ENCODE results near the gene THOC6.

THOC6 gene

DNA sequence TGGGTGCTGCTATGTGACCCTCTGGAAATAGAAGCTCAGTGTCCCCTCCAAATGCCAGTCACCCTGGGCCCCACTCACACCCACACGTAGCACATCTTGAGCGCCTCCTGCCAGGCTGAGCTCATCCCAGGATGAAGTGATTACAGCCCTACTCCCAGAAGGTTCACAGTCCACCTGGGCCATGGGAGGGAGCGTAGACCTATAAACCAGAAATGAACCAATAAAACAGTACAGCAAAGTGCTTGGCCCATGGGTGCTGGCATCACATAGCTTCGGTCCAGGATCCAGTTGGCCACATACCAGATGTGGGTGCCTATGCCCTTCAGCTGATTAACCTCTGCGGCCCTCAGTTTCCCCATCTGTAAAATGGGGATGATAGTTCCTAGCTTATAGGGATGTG is 15.1 kb downstream of the THOC6 start:
- Histone ChIP-seq H3K27me3 (ENCODE audit: insufficient read depth, poor library complexity, severe bottlenecking) (peaks cover 27% of the 10 kb centered on the region), H3K36me3 (ENCODE audit: low read depth) (no peaks in the 10 kb centered on the region), H3K4me3 (ENCODE audit: severe bottlenecking) (no peak overlapping the region), H3K27ac (ENCODE audit: poor library complexity, severe bottlenecking) (no peak overlapping the region), H3K9me3 (ENCODE audit: severe bottlenecking) (no peaks in the 10 kb centered on the region), H3K4me1 (ENCODE audit: insufficient read depth, poor library complexity, severe bottlenecking) (no peaks in the 10 kb centered on the region)
- TF ChIP-seq, protein P1, sequence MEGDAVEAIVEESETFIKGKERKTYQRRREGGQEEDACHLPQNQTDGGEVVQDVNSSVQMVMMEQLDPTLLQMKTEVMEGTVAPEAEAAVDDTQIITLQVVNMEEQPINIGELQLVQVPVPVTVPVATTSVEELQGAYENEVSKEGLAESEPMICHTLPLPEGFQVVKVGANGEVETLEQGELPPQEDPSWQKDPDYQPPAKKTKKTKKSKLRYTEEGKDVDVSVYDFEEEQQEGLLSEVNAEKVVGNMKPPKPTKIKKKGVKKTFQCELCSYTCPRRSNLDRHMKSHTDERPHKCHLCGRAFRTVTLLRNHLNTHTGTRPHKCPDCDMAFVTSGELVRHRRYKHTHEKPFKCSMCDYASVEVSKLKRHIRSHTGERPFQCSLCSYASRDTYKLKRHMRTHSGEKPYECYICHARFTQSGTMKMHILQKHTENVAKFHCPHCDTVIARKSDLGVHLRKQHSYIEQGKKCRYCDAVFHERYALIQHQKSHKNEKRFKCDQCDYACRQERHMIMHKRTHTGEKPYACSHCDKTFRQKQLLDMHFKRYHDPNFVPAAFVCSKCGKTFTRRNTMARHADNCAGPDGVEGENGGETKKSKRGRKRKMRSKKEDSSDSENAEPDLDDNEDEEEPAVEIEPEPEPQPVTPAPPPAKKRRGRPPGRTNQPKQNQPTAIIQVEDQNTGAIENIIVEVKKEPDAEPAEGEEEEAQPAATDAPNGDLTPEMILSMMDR (IDR thresholded peaks at IDR 0.05; ENCODE audit: poor library complexity, severe bottlenecking): no peak
- DNase-seq (ENCODE audit: low spot score) (no peak), ATAC-seq (ENCODE audit: low read depth) (no peak)

- no peak overlapping the region for H3K4me3 ChIP-seq (ENCODE audit: severe bottlenecking)
- no peak overlapping the region for H3K27ac ChIP-seq (ENCODE audit: poor library complexity, severe bottlenecking)
- no peaks in the 10 kb centered on the region for H3K4me1 ChIP-seq (ENCODE audit: insufficient read depth, poor library complexity, severe bottlenecking)
- DNase-seq (ENCODE audit: low spot score) (no peak), ATAC-seq (ENCODE audit: low read depth) (no peak)
- H3K27me3 ChIP-seq (ENCODE audit: insufficient read depth, poor library complexity, severe bottlenecking): peaks cover 31% of the 10 kb centered on the region
- H3K9me3 ChIP-seq (ENCODE audit: severe bottlenecking): no peaks in the 10 kb centered on the region
- no peaks in the 10 kb centered on the region for H3K36me3 ChIP-seq (ENCODE audit: low read depth)
- TF ChIP-seq, protein P1 (IDR thresholded peaks at IDR 0.05; ENCODE audit: poor library complexity, severe bottlenecking): no peak
These were observed 18.5 kb downstream of the THOC6 start for GRCh38 chr16:3042376-3042775.

DNA sequence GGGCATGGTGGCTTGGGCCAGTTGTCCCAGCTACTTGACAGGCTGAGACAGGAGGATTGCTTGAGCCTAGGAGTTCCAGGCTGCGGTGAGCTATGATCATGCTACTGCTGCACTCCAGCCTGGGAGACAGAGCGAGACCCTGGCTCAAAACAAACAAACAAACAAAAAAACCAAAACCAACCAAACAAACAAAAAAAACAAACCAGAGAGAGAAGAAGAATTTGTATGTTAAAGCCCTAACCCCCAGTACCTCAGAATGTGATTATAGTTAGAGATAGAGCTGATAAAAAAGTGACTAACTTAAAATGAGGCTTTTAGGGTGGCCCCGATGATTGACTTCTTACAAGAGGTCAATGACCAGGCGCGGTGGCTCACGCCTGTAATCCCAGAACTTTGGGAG is 20.9 kb downstream of the THOC6 start:
- ATAC-seq (ENCODE audit: low read depth): no peak
- Histone ChIP-seq H3K36me3 (ENCODE audit: low read depth) (no peaks in the 10 kb centered on the region), H3K4me1 (ENCODE audit: insufficient read depth, poor library complexity, severe bottlenecking) (no peaks in the 10 kb centered on the region), H3K27ac (ENCODE audit: poor library complexity, severe bottlenecking) (no peak overlapping the region), H3K4me3 (ENCODE audit: severe bottlenecking) (no peak overlapping the region), H3K9me3 (ENCODE audit: severe bottlenecking) (no peaks in the 10 kb centered on the region), H3K27me3 (ENCODE audit: insufficient read depth, poor library complexity, severe bottlenecking) (peaks cover 33% of the 10 kb centered on the region)
- TF ChIP-seq, protein P1 (IDR thresholded peaks at IDR 0.05; ENCODE audit: poor library complexity, severe bottlenecking): no peak
- DNase-seq (ENCODE audit: low spot score): no peak

- H3K4me1 ChIP-seq (ENCODE audit: insufficient read depth, poor library complexity, severe bottlenecking): no peaks in the 10 kb centered on the region
- H3K9me3 ChIP-seq (ENCODE audit: severe bottlenecking): no peaks in the 10 kb centered on the region
- peak within 1 kb of the TSS; percentile 34 for H3K4me3 ChIP-seq (ENCODE audit: severe bottlenecking)
- ATAC-seq (ENCODE audit: low read depth) (peak; percentile 50), DNase-seq (ENCODE audit: low spot score) (no peak)
- H3K27ac ChIP-seq (ENCODE audit: poor library complexity, severe bottlenecking): no peak within 1 kb of the TSS
- H3K36me3 ChIP-seq (ENCODE audit: low read depth): no peaks in the 10 kb centered on the region
- TF ChIP-seq, protein P1 (IDR thresholded peaks at IDR 0.05; ENCODE audit: poor library complexity, severe bottlenecking): no peak
- H3K27me3 ChIP-seq (ENCODE audit: insufficient read depth, poor library complexity, severe bottlenecking): peaks cover 38% of the 10 kb centered on the region
These were observed 22.2 kb downstream of the THOC6 start, which contains the start of gene MMP25 for GRCh38 chr16:3045758-3046640. Gene MMP25, plus strand, starts transcription at chr16:3046561. Its CDS starts 357 bp downstream, at chr16:3046918.
